Erythroblast (primary cell): ENCODE results near the gene MOCOS.

Experiments
- GATA1 ChIP-seq: IDR thresholded peaks from 2 replicates; pipeline ENCODE4 v1.6.1; 2011; ENCODE audit warnings: low read depth, mild to moderate bottlenecking, control low read depth, low read length, moderate library complexity
- POLR2A ChIP-seq: IDR thresholded peaks from 2 replicates; pipeline ENCODE4 v1.6.1; 2011; ENCODE audit warnings: mild to moderate bottlenecking, low read length

DNA sequence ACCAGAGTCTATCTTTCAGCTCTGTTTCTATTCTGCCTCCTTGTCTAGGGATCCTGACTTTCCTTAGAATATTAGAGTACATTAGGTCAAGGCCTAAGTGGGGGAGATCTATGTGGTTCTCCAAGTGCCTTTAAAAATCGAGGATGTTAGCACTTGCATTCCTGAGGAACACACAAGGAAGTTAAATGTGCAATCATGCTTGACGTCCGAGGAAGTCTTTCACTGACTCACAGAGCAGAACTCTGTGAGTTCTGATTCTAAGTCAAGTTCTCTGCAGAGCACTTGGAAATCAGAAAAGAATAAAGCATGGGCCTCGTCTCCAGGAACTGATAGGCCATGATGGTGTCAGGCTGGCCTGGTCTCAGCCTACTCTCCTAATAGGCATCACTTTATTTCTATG, 127.5 kb downstream of the MOCOS start:
- TF ChIP-seq POLR2A (no peak), GATA1 (no peak)
